ENCODE data around the gene TIGD7. TPM values are rescaled to one million over a fixed set of nuclear protein-coding genes. Genes with fewer than 3 reads are reported as not detected.

Gene TIGD7
- total and polyA plus RNA-seq, 2 of the 8 experiments (the other 6 are each of a cell fraction or from before 2014, with no cell fraction given): 3.0 to 8.9 TPM

DNA sequence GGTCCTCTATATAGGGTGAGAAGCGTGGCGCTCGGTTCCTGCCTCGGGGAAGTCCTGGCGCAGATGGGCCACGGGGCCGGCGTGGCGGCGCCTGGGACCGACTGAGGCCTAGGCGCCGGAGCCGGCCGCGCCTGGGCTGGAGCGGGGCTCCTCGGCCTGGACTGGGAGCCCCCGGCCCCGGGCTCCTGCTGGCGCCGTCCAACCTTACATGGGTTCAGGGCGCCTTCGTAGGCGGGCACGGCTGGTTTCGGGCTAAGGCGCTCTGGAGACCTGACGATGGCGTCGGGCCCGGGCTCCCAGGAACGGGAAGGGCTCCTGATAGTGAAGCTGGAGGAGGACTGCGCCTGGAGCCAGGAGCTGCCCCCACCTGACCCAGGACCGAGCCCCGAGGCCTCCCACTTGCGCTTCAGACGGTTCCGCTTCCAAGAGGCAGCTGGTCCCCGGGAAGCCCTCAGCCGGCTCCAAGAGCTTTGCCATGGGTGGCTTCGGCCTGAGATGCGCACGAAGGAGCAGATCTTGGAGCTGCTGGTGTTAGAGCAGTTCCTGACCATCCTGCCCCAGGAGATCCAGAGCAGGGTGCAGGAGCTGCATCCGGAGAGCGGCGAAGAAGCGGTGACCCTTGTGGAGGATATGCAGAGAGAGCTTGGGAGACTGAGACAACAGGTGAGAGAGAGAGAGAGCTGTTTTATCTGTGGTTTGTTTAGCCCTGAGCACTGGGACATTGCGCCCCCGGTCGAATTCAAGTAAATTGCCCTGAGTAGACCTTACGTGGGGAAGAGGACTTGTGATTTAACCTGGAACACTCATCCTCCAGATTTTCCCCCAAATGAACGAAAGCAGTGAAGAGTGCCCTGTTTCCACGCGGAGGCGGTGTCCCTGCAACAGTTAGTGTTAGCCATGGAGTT, 21.4 kb downstream of the TIGD7 start:
- WGBS, 2 experiments (ENCODE audit: extremely low coverage in 1 of 2, insufficient coverage in 1 of 2, insufficient read length in 1 of 2, insufficient replicate concordance in 2 of 2, low coverage in 1 of 2, low lambda C conversion rate in 2 of 2, missing lambda C conversion rate in 1 of 2): 8% methylated on average over 54 of the region's 56 CpGs; no CpG with 5 or more reads in 1 of the 2 experiments
- H2BK15ac ChIP-seq (ENCODE audit: low read length): no peak overlapping the region
- no peak overlapping the region for H2BK120ac ChIP-seq (replicated peaks; ENCODE audit: low read depth, low read length)
- H2BK5ac ChIP-seq (ENCODE audit: low read depth, low read length): no peak overlapping the region; the same call in 1 of the 2 replicates
- peaks cover 8% of the 10 kb centered on the region for H3K23me2 ChIP-seq (ENCODE audit: low read depth, low read length)
- H4K91ac ChIP-seq (replicated peaks; ENCODE audit: insufficient read length, low read length): no peak overlapping the region
- H3K79me2 ChIP-seq (ENCODE audit: control insufficient read depth in 1 of 2, insufficient read depth in 2 of 2, low read length in 2 of 2): peaks cover 20 to 44% of the 10 kb centered on the region in 2 experiments
- H3K4ac ChIP-seq (replicated peaks; ENCODE audit: insufficient read length, low read depth, low read length): peak overlapping the region; percentile 75
- peak overlapping the region; percentile 9 for H4K5ac ChIP-seq (ENCODE audit: insufficient read length, low read depth, low read length)
- ChIA-PET CTCF (ENCODE audit: partially characterized antibody) (interaction anchor here (0.7 to 2.2 kb wide), 5 partner anchors 12 to 50 kb away, joined by 3 to 12 read pairs (median 4); no protein-coding TSS in a partner anchor), POLR2A (ENCODE audit: partially characterized antibody) (interaction anchor here (0.5 to 5.3 kb wide), 22 partner anchors 9 to 393 kb away, joined by 3 to 64 read pairs (median 4); partner anchors contain the start of genes NAA60, TIGD7, ZNF200 and ZNF597)
- peaks cover 12% of the 10 kb centered on the region for H3K79me1 ChIP-seq (ENCODE audit: low read depth, low read length)
- no peaks in the 10 kb centered on the region for H3K27me3 ChIP-seq (replicated peaks in 1 of 4; ENCODE audit: control insufficient read depth in 3 of 4, extremely low read depth in 1 of 4, insufficient read depth in 3 of 4, low read length in 3 of 4)
- peaks cover 0 to 8% (median 1%) of the 10 kb centered on the region in 4 experiments; a peak in 4 of 7 replicates for H3K4me1 ChIP-seq (replicated peaks in 1 of 4; ENCODE audit: control insufficient read depth in 3 of 4, insufficient read depth in 4 of 4, low read length in 3 of 4)
- H3K9ac ChIP-seq (replicated peaks in 1 of 4; ENCODE audit: extremely low read depth in 1 of 4, low read depth in 3 of 4, low read length in 3 of 4): peak overlapping the region; percentile 86 to 94 (median 91)
- H2BK20ac ChIP-seq (ENCODE audit: low read length): no peak overlapping the region
- H3K27ac ChIP-seq (ENCODE audit: low read depth, low read length): peak overlapping the region; percentile 97
- no peak overlapping the region for H2AK5ac ChIP-seq (ENCODE audit: low read depth, low read length)
- no peak overlapping the region for H3K23ac ChIP-seq (ENCODE audit: insufficient read length)
- no peak overlapping the region for H2AFZ ChIP-seq (ENCODE audit: low read length)
- H3K56ac ChIP-seq (replicated peaks; ENCODE audit: insufficient read length, low read depth, low read length): peak overlapping the region; percentile 70
- no peak overlapping the region; the same call in 1 of the 2 replicates for H2BK12ac ChIP-seq (ENCODE audit: low read depth, low read length)
- peaks cover 15 to 20% of the 10 kb centered on the region in 2 experiments for H3K9me3 ChIP-seq (ENCODE audit: insufficient read depth in 2 of 2, low read depth in 1 of 2, low read length in 1 of 2)
- no peak for FAIRE-seq
- H4K20me1 ChIP-seq (replicated peaks in 1 of 2; ENCODE audit: control insufficient read depth in 1 of 2, insufficient read depth in 2 of 2, low read length in 2 of 2): peaks cover 5 to 9% of the 10 kb centered on the region in 2 experiments
- peak overlapping the region; percentile 96 for H4K8ac ChIP-seq (ENCODE audit: extremely low read depth, insufficient read depth, low read length)
- DNase-seq (ENCODE audit: low read depth in 1 of 2, low spot score in 2 of 2): no peak
- peak overlapping the region; percentile 81 to 99 (median 97) for H3K4me3 ChIP-seq (ENCODE audit: extremely low read depth in 1 of 4, insufficient read depth in 2 of 4, low read depth in 3 of 4, low read length in 4 of 4)
- H3K14ac ChIP-seq (ENCODE audit: insufficient read length): no peak overlapping the region
- H3K18ac ChIP-seq (ENCODE audit: extremely low read depth, low read length): no peak overlapping the region
- peaks cover 7 to 32% (median 22%) of the 10 kb centered on the region in 4 experiments; a peak in 7 of 8 replicates for H3K36me3 ChIP-seq (ENCODE audit: control insufficient read depth in 2 of 4, insufficient read depth in 4 of 4, low read length in 3 of 4)
- H3K4me2 ChIP-seq (ENCODE audit: insufficient read depth in 1 of 2, low read depth in 2 of 2, low read length in 2 of 2): peak overlapping the region; percentile 99
- TF ChIP-seq KDM1A (IDR thresholded peaks at IDR 0.05; ENCODE audit: borderline replicate concordance, low read length) (no peak), RBBP5 (IDR thresholded peaks at IDR 0.05; ENCODE audit: borderline replicate concordance, low read depth, low read length) (0 out of 2 replicates have a peak, but pooled peaks have one; percentile 65), TCF12 (IDR thresholded peaks at IDR 0.05; ENCODE audit: low read depth, low read length) (no peak), ZNF274 (IDR thresholded peaks at IDR 0.05; ENCODE audit: borderline replicate concordance, extremely low read depth, low read length) (no peak), YY1 (IDR thresholded peaks at IDR 0.05; ENCODE audit: low read depth, low read length) (no peak), KDM4A (IDR thresholded peaks at IDR 0.05; ENCODE audit: low read depth, low read length, severe bottlenecking) (no peak), MAX (IDR thresholded peaks at IDR 0.05) (no peak), BACH1 (IDR thresholded peaks at IDR 0.05; ENCODE audit: low read length) (peak; percentile 79; the same call in 1 of the 2 replicates), SIN3A (conservative IDR thresholded peaks at IDR 0.05 in 1 of 2, IDR thresholded peaks at IDR 0.05 in 1 of 2; ENCODE audit: low read depth in 1 of 2, low read length in 2 of 2) (0 out of 4 replicates have a peak, but pooled peaks of 1 of the 2 experiments have one; percentile 2)
